OCI-LY7 (cell line): Measurements from ENCODE around the gene XRCC6. TPM values are rescaled to one million over a fixed set of nuclear protein-coding genes. Genes with fewer than 3 reads are reported as not detected.

Experiments used
- BruUV-seq: library from RNA; stranded (reverse); fragments of 400-500 nt; replicated peaks from 2 replicates; lab custom pipeline; 2021; lab: Mats Ljungman, UMichigan
- CTCF ChIA-PET: fragments of 300-600 bp; sonication (Branson Sonifier 250); formaldehyde crosslinking; loops from one replicate; lab custom pipeline; 2022; ENCODE audit warnings: antibody characterized with exemption; ENCODE audit not compliant: unreplicated experiment; lab: Charles Lee
- POLR2A ChIA-PET: fragments of 300-600 bp; sonication (Branson Sonifier 250); formaldehyde crosslinking; loops from one replicate; lab custom pipeline; 2022; ENCODE audit warnings: antibody characterized with exemption; lab: Charles Lee
- DNase-seq: peaks from one replicate; pipeline ENCODE4 v3.0.0-alpha.2; 2015; ENCODE audit warnings: low spot score
- H2AFZ ChIP-seq: fragments of 200-600 bp; sonication (generic), shearing (Covaris generic); 2 replicates; pipeline ENCODE4 v1.6.1; 2014; ENCODE audit warnings: mild to moderate bottlenecking, antibody characterized with exemption, low read length, moderate library complexity
- H3K27ac ChIP-seq: fragments of 200-600 bp; sonication (generic); 2 replicates; pipeline ENCODE4 v1.5.1; 2014; ENCODE audit warnings: mixed run types, low read depth, mild to moderate bottlenecking, moderate library complexity, low read length, inconsistent platforms; ENCODE audit not compliant: poor library complexity, severe bottlenecking
- H3K36me3 ChIP-seq: fragments of 200-600 bp; sonication (generic); 2 replicates; pipeline ENCODE4 v1.6.1; 2014; ENCODE audit warnings: mild to moderate bottlenecking, antibody characterized with exemption, low read length, moderate library complexity, mixed read lengths; ENCODE audit not compliant: insufficient read depth
- H3K4me1 ChIP-seq: fragments of 200-600 bp; sonication (generic); 2 replicates; pipeline ENCODE4 v1.5.1; 2014; ENCODE audit warnings: mild to moderate bottlenecking, low read length; ENCODE audit not compliant: insufficient read depth, poor library complexity, severe bottlenecking
- H3K4me2 ChIP-seq: fragments of 200-600 bp; sonication (generic); 2 replicates; pipeline ENCODE4 v1.6.1; 2014; ENCODE audit warnings: mild to moderate bottlenecking, low read length
- H3K4me3 ChIP-seq: fragments of 200-600 bp; sonication (generic); 2 replicates; pipeline ENCODE4 v1.5.1; 2014; ENCODE audit warnings: mild to moderate bottlenecking, low read depth, low read length; ENCODE audit not compliant: poor library complexity, severe bottlenecking
- H3K79me2 ChIP-seq: fragments of 200-600 bp; sonication (generic); 2 replicates; pipeline ENCODE4 v1.6.1; 2016; ENCODE audit warnings: low read depth, mild to moderate bottlenecking, low read length, moderate library complexity, mixed read lengths; ENCODE audit not compliant: insufficient read depth
- H3K9me2 ChIP-seq: fragments of 200-600 bp; sonication (generic); 2 replicates; pipeline ENCODE4 v1.6.1; 2016; ENCODE audit warnings: mild to moderate bottlenecking, low read length, mixed read lengths; ENCODE audit not compliant: insufficient read depth
- H3K9me3 ChIP-seq: fragments of 200-600 bp; sonication (generic); 2 replicates; pipeline ENCODE4 v1.6.1; 2014; ENCODE audit warnings: mild to moderate bottlenecking, mixed run types, low read length, mixed read lengths
- H4K20me1 ChIP-seq: fragments of 200-600 bp; sonication (generic); 2 replicates; pipeline ENCODE4 v1.6.1; 2014; ENCODE audit warnings: mild to moderate bottlenecking, antibody characterized with exemption, low read length, moderate library complexity, mixed read lengths; ENCODE audit not compliant: insufficient read depth
- CTCF ChIP-seq: fragments of 200-600 bp; sonication (generic); conservative IDR thresholded peaks from 2 replicates; pipeline ENCODE4 v1.5.1; 2014; ENCODE audit warnings: mild to moderate bottlenecking, antibody characterized with exemption, low read length, moderate library complexity, mixed read lengths
- EZH2phosphoT487 ChIP-seq: fragments of 200-600 bp; sonication (generic); IDR thresholded peaks from 2 replicates; pipeline ENCODE4 v1.6.1; 2018; ENCODE audit warnings: low read depth, borderline replicate concordance, mild to moderate bottlenecking, mixed run types, antibody characterized with exemption, low read length, moderate library complexity, mixed read lengths
- intact Hi-C: fragments of 100-400 bp; cut with micrococcal nuclease; formaldehyde crosslinking; loops from one replicate; pipeline ENCODE4 v1.10.0; 2022; ENCODE audit not compliant: unreplicated experiment
- total RNA-seq, 2 experiments: library from RNA; depleted of rRNA in 1 of 2; stranded (reverse); fragments of >200 nt in 1 of 2; shearing (Covaris generic) in 1 of 2; gene quantifications; 2 replicates each; pipeline ENCODE4 v1.2.3, GENCODE V29; 2014 to 2022

Gene XRCC6
- total RNA-seq, 2 experiments from 2014 or later = 378 to 426 TPM

DNA sequence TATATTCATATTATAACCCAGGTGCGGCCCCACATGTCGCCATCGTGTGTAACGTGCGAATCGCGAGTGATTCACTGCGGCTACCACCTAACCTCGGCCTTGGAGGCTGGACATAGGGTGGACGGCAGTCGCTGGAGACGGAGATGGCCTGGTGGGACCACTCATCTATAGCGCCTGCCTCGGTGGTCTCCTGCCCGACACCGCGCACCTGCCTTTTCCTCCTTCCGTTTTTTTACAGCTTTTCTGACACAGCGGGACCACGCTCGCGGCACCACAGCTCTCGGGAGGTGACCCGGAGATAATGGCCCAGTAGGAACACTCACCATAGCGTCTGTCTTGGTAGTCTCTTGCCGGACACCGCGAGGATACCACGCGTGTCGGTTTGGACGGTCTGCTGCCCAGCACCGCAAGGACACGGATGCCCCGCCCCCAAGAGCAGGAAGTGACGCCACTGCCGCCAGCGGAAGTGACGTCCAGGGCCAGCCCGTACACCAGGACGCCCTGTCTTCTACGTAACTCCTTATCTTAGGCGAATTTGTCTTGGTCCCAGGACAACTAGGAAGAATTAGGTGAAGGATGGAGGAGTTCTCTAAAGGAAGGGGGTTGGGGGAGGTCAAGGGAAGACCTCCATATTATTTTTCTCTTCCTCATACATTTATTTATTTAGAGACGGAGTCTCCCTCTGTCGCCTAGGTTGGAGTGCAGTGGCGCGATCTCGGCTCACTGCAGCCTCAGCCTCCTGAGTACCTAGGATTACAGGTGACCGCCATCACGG lies 61.1 kb downstream of the XRCC6 start:
- H3K4me1 ChIP-seq = peaks cover 30% of the 10 kb centered on the region
- TF ChIP-seq CTCF (no peak), EZH2phosphoT487 (no peak)
- POLR2A ChIA-PET = no interaction called here
- intact Hi-C loops = no loop called here
- BruUV-seq = no TSS peak
- no peak overlapping the region for H2AFZ ChIP-seq
- CTCF ChIA-PET = interaction anchor here (0.6 kb wide), 1 partner anchor 1880 kb away, joined by 3 read pairs; no protein-coding TSS in a partner anchor
- peak; percentile 81 for DNase-seq
- peak overlapping the region; percentile 75 for H3K27ac ChIP-seq
- H3K4me3 ChIP-seq = peak overlapping the region; percentile 74
- peak overlapping the region; percentile 63 for H3K4me2 ChIP-seq
- H3K9me2 ChIP-seq = no peaks in the 10 kb centered on the region
- H4K20me1 ChIP-seq = peaks cover 25% of the 10 kb centered on the region
- H3K9me3 ChIP-seq = no peaks in the 10 kb centered on the region
- H3K36me3 ChIP-seq = peaks cover 67% of the 10 kb centered on the region
- peaks cover 97% of the 10 kb centered on the region for H3K79me2 ChIP-seq

GRCh38 chr22:41683052-41683451 lies 62.0 kb downstream of the XRCC6 start:
- CTCF ChIA-PET = no interaction called here

DNA sequence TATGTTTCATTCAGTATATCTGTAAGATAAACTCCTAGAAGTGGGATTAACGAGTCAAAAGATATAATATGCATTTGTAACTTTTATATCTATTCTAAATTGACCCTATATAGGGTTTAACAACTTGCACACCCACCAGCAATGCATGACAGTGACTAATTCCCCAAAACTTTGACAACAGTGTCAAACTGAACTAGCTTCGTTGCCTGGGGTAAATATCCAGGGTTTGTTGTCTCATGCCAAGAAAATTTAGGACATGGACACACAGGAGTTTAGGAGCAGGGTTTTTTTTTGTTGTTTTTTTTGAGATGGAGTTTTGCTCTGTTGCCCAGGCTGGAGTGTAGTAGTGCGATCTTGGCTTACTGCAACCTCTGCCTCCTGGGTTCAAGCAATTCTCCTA lies 62.5 kb downstream of the XRCC6 start:
- ChIA-PET CTCF (interaction anchor here (0.6 kb wide), 1 partner anchor 8 kb away, joined by 3 read pairs; no protein-coding TSS in a partner anchor), POLR2A (no interaction called here)
- TF ChIP-seq EZH2phosphoT487 (no peak), CTCF (no peak)
- Histone ChIP-seq H2AFZ (no peak overlapping the region), H3K27ac (peak overlapping the region; percentile 75), H3K9me2 (no peaks in the 10 kb centered on the region), H3K4me3 (peak overlapping the region; percentile 74), H3K4me1 (peaks cover 31% of the 10 kb centered on the region), H3K79me2 (peaks cover 100% of the 10 kb centered on the region), H4K20me1 (peaks cover 21% of the 10 kb centered on the region), H3K4me2 (peak overlapping the region; percentile 63), H3K9me3 (no peaks in the 10 kb centered on the region), H3K36me3 (peaks cover 53% of the 10 kb centered on the region)
- no peak for DNase-seq
- no TSS peak for BruUV-seq
- intact Hi-C loops = no loop called here

More at GRCh38 chr22:41683052-41683451, 62.0 kb downstream of the XRCC6 start:
- Histone ChIP-seq H3K4me2 (peak overlapping the region; percentile 63), H3K4me3 (peak overlapping the region; percentile 74), H3K9me3 (no peaks in the 10 kb centered on the region), H3K9me2 (no peaks in the 10 kb centered on the region), H3K79me2 (peaks cover 100% of the 10 kb centered on the region), H3K27ac (peak overlapping the region; percentile 75), H4K20me1 (peaks cover 25% of the 10 kb centered on the region), H3K4me1 (peaks cover 31% of the 10 kb centered on the region), H3K36me3 (peaks cover 59% of the 10 kb centered on the region), H2AFZ (no peak overlapping the region)
- POLR2A ChIA-PET = no interaction called here
- no peak for TF ChIP-seq EZH2phosphoT487
- no peak for DNase-seq
- BruUV-seq = no TSS peak
- intact Hi-C loops = no loop called here
